CD4-positive, alpha-beta T cell treated with Interleukin-21 for 1 hour (primary cell): Measurements from ENCODE around the gene SNX5.
A peak's percentile ranks its signal among the peaks of the same experiment; 100 is the strongest.
"Not testable (repeated sequence)": the region's sequence is repeated elsewhere in the genome, so short reads cannot be mapped to it uniquely, and the experiment has no call there.

Experiments
- DNase-seq: peaks from one replicate; pipeline ENCODE4 v3.0.0-alpha.2; 2020

SNX5 gene

GRCh38 chr20:17992224-17992637, 23.6 kb upstream of the SNX5 start:
- no peak for DNase-seq

- DNase-seq = no peak
These were observed 21.8 kb upstream of the SNX5 start for GRCh38 chr20:17990278-17990972.

GRCh38 chr20:17987988-17988387, 19.4 kb upstream of the SNX5 start:
- peak; percentile 26 for DNase-seq

GRCh38 chr20:17985388-17986018, 16.9 kb upstream of the SNX5 start:
- no peak for DNase-seq

GRCh38 chr20:17976305-17976704, 7.7 kb upstream of the SNX5 start:
- DNase-seq = no peak

GRCh38 chr20:17972121-17972520, 3.5 kb upstream of the SNX5 start:
- DNase-seq = no peak

GRCh38 chr20:17971300-17972013, 2.9 kb upstream of the SNX5 start:
- DNase-seq = no peak

GRCh38 chr20:17969884-17970409, 1.4 kb upstream of the SNX5 start:
- peak; percentile 58 for DNase-seq

GRCh38 chr20:17969278-17969883, 787 bp upstream of the SNX5 start:
- DNase-seq = peak; percentile 48

- peak; percentile 42 for DNase-seq
These were observed 851 bp downstream of the SNX5 start for GRCh38 chr20:17967521-17968365.

- DNase-seq = peak; percentile 61
These were observed 1.9 kb downstream of the SNX5 start for GRCh38 chr20:17966432-17967310.

- peak; percentile 36 for DNase-seq
These were observed 3.4 kb downstream of the SNX5 start for GRCh38 chr20:17965042-17965697.

GRCh38 chr20:17964632-17965031, 4.0 kb downstream of the SNX5 start:
- no peak for DNase-seq

GRCh38 chr20:17964073-17964472, 4.5 kb downstream of the SNX5 start:
- DNase-seq = no peak

GRCh38 chr20:17963114-17963897, 5.3 kb downstream of the SNX5 start:
- no peak for DNase-seq

GRCh38 chr20:17961587-17961940, 7.0 kb downstream of the SNX5 start:
- no peak for DNase-seq

- DNase-seq = no peak
These were observed 7.5 kb downstream of the SNX5 start for GRCh38 chr20:17960927-17961586.

- DNase-seq = not testable (repeated sequence)
These were observed 8.2 kb downstream of the SNX5 start for GRCh38 chr20:17960400-17960885.

GRCh38 chr20:17959257-17959627, 9.4 kb downstream of the SNX5 start:
- no peak for DNase-seq
